Measurements from ENCODE around the gene KIAA1549.
A peak's percentile ranks its signal among the peaks of the same experiment; 100 is the strongest.
"Not testable (repeated sequence)": the region's sequence is repeated elsewhere in the genome, so short reads cannot be mapped to it uniquely, and the experiment has no call there.

Gene KIAA1549

GRCh38 chr7:138981332-138982203 is at the start of gene KIAA1549:
KIAA1549 (minus strand) TSS chr7:138981389; CDS start chr7:138981269, 120 bp downstream.
- DNase-seq, result peak; percentile 36

GRCh38 chr7:139029353-139029752 is 48.2 kb upstream of the KIAA1549 start:
- DNase-seq, result no peak

DNA sequence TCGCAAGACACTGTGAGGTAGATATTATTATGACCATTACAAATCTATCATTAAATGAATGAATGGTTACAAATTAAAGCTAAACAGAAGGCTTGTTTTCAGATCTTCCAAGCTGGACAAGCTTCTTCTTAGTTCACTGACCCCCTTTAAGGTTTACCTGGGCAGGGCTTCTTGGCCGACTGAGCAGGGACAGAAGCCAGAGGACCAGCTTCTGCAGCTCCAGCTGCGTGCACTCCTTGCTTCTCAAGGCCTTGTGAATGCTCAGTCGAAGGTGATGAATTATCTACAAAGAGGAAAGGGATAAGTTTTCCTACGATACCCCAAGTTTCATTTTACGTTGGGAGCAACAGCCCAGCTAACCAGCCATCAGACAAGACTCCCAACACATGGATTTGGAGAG is 45.4 kb upstream of the KIAA1549 start:
- no peak for DNase-seq

DNA sequence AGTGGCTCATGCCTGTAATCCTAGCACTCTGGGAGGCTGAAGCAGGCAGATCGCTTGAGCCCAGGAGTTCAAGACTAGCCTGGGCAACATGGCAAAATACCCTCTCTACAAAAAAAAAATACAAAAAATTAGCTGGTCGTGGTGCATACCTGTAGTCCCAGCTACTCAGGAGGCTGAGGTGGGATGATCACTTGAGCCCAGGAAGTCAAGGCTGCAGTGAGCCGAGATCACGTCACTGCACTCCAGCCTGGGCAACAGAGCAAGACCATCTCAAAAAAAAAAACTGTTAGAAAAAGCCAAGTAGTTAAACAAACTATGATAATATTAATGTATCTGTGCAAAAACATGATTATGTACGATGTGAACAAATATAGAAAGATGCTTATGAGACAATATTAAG is 44.7 kb upstream of the KIAA1549 start:
- not testable (repeated sequence) for DNase-seq

DNA sequence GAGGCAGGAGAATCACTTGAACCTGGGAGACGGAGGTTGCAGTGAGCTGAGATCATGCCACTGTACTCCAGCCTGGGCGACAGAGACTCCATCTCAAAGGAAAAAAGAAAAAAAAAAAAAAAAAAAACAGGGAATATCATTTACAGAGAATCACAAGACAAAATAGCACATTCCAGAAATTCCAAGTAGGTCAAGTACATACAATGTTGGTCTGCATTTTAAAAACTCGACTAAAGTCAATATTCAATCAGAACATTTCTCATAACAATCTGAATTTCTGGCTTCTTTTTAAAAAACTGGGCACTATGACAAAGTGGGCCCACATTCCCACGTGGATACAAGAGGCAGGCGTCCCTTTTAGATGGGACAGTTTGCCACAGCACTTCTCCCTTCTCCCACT is 41.9 kb upstream of the KIAA1549 start:
- no peak for DNase-seq

DNA sequence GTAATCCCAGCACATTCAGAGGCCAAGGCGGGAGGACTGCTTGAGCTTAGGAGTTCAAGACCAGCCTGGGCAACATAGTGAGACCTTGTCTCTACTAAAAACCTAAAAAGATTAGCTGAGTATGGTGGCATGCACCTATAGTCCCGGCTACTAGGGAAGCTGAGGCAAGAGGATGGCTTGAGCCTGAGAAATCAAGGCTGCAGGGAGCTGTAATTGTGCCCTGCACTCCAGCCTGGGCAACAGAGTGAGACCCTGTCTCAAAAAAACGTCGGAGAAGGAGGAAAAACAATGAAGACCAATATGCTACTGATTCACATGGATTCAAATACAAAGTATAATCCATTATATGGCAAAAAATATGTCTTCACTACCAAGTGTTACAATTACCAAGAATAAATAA is 41.1 kb upstream of the KIAA1549 start:
- DNase-seq, result no peak

DNA sequence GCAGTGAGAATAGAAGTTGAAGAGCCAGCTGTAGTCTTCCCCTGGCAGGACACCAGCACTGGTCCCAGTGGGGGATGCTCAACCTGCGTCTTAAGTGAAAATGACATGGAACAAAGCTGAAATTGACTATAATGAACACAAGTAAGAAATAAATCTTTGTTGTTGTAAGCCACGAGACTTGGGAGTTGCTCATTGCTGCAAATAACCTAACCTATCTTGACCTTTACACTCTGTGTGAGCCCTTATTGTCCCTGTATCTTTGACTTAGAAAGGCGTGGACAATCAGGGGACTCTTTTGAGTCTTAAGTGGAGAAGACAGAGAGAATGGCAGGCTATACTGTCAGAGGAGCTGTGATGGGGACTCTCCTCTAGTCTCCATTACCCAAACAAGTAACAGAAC is 37.7 kb upstream of the KIAA1549 start:
- DNase-seq, result no peak

DNA sequence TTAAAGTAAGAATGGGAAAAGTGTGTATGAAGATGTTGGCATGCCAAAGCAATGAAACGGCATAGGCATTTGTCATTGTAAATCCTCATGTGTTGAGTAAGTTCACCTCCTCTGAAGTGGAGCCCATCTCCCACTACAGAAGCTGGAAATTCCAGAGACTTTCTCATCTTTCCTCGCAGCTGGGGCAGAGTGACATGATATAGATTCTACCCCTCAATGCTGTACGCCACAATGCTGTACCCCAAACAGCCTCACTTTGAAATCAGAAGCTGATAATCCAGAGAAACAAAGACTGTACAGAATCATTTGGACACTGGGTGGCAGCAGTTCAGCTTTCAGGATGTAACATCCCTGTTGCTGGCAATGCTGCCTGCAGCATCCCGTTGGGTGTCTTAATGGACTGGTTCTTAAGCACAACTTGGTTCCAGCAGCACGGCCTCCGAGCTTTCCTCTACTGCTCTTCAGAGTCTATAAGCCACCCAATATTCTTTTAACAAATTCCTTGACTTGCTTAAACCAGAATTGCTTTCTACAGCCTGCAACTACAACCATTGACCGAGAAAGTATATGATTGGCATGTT is 35.8 kb upstream of the KIAA1549 start:
- peak; percentile 35 for DNase-seq

GRCh38 chr7:139011373-139011772 is 30.2 kb upstream of the KIAA1549 start:
- DNase-seq, result no peak

DNA sequence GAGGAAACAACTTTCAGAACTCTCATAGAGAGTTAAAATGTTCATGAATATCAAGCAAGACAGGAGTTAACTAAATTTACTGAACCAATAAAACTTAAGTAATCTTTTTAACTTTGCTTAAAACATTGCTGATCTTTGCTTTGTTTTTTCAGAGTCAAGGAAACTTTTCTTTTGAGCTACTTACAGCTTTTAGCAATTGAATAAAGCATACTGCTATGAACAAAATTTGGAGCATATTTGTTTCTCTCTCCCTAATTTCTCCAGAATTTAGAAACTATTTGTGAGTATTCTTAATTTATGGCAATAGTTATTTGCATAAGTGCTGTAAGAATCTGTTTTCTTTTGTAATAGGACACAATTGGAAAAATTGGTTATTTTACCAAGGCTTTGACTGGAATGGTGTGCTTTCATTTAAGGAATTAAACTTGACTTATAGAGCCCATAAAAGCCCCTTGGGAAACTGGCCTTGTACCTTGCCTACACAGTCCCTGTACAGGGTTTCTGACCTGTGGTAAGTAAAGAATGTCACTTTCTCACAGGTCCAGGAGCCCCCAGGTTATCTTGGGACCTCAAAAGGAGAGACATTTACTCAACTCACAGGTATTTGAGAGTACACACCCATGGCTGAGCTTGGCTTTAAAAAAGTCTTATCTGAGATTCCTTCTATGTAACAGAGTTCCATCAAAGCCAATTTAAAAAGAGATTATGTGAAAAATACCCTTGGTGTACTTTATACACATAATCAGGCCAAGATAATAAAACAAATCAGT is 23.3 kb upstream of the KIAA1549 start:
- no peak for DNase-seq

- DNase-seq, result no peak
These were observed 18.2 kb upstream of the KIAA1549 start for GRCh38 chr7:138999414-138999813.

- no peak for DNase-seq
These were observed 10.9 kb upstream of the KIAA1549 start for GRCh38 chr7:138992052-138992531.

DNA sequence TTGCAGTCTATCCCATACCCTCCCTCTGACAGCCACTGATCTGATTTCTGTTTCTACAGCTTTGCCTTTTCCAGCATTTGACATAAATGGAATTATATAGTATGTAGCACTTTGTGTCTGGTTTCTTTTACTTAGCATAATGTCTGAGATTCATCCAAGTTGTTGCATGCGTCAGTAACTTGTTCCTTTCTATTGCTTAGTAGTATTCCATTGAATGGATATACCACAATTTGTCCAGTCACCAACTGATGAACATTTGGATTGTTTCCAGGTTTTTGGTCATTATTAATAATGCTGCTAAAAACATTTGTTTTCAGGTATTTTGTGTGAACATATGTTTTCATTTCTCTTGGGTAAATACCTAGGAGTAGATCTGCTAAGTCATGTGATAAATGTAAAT is 6.5 kb upstream of the KIAA1549 start:
- no peak for DNase-seq

GRCh38 chr7:138982204-138982623 is 1.0 kb upstream of the KIAA1549 start:
- no peak for DNase-seq

DNA sequence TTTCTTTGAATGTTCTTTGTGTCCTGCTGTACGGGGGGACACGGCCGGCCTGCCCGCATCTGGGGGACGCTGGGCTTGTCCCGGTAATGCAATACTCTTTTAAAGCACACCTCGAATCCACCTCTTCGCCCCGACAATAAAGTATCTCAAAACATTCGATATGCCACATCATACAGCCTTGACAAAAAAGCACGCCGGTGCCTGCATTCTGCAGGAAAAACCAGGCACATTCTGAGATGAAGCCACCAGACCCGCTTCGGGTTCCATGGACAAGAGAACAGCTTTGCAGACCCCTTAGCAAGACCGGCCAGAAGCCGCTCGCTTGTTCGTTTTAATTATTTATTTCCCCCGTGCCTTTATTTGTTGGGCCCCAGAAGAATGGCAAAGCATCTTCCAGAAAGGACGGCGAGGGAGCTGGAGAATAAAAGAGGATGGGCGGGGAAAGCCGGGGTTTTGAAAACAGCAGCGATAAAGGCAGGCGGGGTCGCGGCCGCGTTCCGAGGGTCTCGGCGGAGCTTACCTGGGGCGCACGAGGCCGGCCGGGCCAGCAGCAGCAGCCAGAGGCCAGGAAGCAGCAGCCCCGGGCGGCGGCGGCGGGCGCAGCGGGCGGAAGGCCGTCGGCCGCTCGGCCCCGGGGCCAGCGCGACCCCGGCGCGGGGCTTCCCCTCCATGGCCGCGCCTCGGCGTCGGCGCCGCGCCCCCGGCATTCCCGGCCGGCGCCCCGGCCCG is 462 bp downstream of the KIAA1549 start:
- no peak for DNase-seq

DNA sequence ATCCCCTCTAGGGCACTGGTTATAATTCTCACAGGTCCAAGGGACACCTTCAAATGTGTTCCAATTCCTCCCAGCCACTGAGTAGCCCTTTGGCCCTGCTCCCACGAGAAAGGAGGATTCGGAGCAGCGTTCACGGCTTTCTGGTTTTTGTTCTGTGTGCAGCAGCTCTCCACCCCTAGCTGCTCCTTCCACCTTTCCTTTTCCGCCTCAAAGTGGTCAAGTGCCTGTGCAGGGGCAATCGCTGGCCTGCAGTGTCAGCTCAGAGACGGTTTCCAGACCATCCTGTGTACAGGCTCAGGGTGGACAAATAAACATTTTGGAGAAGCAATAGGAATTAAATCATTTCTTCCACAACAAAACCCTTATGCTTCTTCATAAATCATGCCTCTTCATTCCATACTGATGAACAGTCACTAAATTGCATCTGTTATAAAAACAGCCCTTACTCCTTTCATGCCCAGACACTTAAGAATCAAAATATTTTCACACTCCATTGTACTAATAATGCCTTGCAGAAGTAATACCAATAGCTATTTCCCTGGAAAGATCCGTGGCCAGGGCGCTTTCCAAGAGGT is 1.1 kb downstream of the KIAA1549 start:
- no peak for DNase-seq

DNA sequence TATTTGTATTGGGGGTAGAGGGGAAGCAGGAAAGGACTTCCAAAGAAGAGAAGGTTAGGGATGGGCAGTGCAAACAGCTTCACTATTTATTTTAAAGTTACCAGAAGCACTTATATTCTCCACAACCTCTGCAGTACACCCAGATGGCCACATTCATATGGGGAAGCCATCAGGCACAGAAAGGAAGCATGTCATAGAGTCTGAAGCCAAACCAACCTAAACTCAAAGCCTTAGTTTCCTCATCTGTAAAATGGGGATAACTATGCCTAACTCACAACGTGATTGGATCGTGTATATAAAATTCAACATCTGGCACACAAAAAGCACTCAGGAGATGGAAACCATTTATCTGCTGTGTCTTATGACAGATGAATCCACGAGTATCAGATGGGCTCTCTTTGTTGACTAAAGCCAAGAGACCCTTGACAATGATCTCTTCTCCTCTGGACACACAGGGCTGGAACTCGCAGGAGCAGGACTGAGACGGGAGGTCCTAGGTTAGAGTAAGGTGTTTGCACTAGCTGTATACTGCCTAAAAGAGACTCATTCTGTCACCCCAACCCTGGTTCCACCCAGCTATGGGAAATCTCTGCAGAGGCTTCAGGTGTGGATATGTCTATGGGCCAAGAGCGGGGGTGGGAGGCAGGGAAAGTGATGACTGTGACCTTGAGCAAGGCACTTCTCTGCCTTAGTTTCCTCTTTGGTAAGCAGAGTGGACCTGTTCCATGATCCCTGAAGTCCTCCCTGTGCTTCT is 1.8 kb downstream of the KIAA1549 start:
- no peak for DNase-seq

DNA sequence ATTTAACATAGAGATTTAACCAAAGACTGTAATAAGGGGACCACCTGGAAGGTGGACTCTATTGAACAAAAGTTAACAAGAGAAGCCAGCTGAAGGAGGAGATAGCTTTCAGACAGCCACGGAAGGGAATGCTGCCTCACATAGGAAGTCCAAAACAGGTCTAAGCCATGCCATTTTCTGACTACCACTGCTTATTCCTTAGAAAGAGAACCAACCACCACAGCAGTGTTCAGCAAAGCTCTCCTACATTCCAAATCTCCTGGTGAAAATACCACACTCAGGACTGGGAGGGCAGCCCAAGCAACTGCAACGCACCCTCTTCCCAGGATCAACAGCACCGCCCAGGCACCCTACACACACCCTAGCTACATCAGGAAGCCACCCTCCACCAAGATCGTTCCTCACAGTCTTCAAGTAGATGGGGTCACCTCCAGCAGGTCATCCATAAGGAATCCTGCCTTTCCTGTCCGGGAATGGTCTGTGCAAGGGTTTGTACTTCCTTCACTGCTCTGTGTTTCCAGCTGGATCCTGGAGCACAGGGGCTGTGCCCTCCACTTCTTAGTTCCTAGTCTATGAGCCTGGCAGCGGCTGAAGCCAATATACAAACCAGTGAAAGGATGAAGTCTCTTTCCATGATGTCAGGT is 2.5 kb downstream of the KIAA1549 start:
- no peak for DNase-seq

GRCh38 chr7:138976161-138976560 is 5.0 kb downstream of the KIAA1549 start:
- not testable (repeated sequence) for DNase-seq

DNA sequence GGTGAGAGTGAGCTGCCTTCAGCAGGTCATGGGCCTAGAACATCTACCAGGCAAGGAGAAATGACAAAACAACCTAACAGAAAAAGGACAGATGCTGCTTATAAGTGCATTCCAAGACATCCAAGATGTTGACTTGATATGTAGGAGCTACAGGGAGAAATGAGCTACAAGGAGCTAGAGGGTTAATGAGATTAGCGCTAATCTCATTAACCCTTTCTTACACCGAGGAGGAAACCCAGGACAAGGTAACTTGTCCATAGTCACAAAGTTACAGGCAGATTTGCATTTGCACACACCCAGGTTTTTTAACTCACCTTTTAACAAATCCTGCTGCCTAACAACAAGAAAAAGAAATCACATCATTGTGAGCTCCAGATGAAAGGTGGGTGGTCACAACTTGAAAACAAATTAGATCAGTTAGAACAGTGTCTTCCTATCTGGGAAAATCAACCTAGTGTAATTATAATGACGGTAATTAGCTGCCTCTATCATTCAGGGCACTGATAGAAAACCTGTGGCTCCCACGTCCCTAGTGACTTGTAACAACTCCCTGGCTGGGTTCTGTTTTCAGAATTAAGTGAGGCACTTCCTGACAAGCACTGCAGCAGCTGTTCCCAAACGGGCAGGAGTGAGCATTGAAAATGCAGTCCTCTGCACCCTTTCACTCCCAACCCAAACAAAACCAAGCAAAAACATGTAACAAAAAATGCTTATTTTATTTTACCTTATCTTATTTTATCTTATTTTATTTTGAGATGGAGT is 5.7 kb downstream of the KIAA1549 start:
- DNase-seq, result no peak
